Measurements from ENCODE around the gene TMEM198.

The TMEM198 gene

DNA sequence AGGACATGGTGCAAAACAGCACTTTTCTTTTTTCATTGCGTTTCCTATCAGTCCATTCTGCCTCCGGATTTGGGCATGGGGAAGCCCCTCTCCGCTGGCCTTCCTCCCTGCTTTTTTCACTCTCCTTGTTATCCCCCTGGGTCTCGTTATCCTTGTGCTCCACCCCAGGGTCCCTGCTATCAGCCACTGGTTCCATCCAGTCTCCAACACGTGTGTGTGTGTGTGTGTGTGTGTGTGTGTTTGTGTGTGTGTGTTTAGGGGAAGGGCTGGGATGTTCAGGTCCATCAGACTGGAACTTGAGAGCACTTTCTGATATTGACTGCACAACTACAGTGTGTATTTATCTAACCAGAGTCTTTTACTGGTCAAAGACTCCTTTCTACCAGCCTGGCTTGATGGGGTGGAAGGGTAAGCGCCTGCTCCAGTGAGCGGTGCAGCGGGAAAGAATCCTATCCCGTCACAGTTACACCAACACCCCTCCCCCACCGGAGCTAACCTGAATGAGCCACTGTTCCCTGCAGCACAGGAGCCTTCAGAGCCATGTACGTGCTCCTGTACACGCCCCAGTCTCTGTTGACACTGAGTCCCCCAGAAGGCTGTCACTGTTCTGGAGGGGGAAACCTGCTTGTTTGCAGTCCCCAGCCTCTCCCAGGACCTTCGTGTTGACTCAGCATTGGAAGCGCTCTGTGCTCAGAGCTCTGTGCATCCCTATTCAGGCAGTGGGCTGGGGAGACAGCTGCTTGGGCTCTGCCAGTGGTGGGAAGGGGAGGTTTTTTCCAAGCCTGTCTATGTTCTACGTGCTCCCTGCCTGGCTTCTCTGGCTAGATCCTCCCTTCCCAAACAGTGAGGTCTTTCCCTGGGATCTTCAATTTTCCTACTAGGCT is 32.9 kb downstream of the TMEM198 start:
- H3K27ac ChIP-seq (ENCODE audit: low read length) = no peak overlapping the region
- H3K4me3 ChIP-seq (ENCODE audit: low read depth in 1 of 2, low read length in 2 of 2) = no peak overlapping the region
- H3K9me3 ChIP-seq (ENCODE audit: control insufficient read depth in 1 of 2, low read length in 2 of 2) = no peaks in the 10 kb centered on the region
- peaks cover 0 to 4% of the 10 kb centered on the region in 2 donors for H3K4me1 ChIP-seq (ENCODE audit: control insufficient read depth in 1 of 2, insufficient read depth in 2 of 2, low read length in 2 of 2)
- H3K27me3 ChIP-seq (ENCODE audit: low read depth, low read length) = no peaks in the 10 kb centered on the region
- H3K36me3 ChIP-seq (ENCODE audit: control insufficient read depth in 1 of 2, insufficient read depth in 2 of 2, low read length in 2 of 2) = no peaks in the 10 kb centered on the region

DNA sequence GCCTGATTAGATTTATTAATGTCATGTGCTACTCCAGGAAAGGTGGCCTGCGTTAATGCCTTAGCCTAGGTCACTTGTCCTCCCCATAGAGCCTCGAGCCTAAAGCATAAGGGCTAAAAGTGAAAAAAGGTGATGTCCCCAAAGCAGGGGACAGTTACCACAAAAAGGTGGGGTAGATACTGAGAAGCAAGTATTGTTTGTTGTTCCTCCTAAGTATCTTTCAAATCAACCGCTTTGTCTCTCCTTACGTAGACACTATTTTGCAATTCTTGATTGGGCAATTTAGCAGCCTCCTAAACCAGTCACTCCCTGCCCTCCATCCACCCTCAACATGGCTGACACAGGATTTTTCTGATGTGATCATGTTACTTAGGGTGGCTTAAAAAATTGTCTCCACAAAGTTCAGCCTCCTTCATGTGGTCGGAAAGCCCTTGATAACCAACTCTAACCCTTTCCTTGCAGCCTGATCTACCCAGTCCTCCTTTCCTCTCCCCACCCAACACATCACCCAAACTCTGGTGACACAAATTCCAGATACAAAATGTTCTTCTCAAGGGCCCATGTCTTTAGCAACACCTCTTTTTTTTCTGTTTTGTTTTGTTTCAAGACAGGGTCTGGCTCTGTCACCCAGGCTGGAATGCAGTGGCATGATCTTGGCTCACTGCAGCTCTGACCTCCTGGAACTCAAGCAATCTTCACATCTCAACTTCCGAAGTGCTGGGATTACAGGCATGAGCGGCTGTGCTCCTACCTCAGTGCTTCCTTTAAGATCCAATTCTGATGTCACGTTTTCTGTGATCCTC is 35.2 kb downstream of the TMEM198 start:
- Histone ChIP-seq H3K9me3 (ENCODE audit: control insufficient read depth in 1 of 2, low read length in 2 of 2) (no peaks in the 10 kb centered on the region), H3K27ac (ENCODE audit: low read length) (no peak overlapping the region), H3K36me3 (ENCODE audit: control insufficient read depth in 1 of 2, insufficient read depth in 2 of 2, low read length in 2 of 2) (no peaks in the 10 kb centered on the region), H3K4me3 (ENCODE audit: low read depth in 1 of 2, low read length in 2 of 2) (no peak overlapping the region), H3K27me3 (ENCODE audit: low read depth, low read length) (no peaks in the 10 kb centered on the region), H3K4me1 (ENCODE audit: control insufficient read depth in 1 of 2, insufficient read depth in 2 of 2, low read length in 2 of 2) (no peaks in the 10 kb centered on the region)

GRCh38 chr2:219581346-219581745 is 37.5 kb downstream of the TMEM198 start:
- no peak overlapping the region for H3K4me3 ChIP-seq (ENCODE audit: low read depth in 1 of 2, low read length in 2 of 2)
- no peak overlapping the region for H3K27ac ChIP-seq (ENCODE audit: low read length)
- H3K36me3 ChIP-seq (ENCODE audit: control insufficient read depth in 1 of 2, insufficient read depth in 2 of 2, low read length in 2 of 2) = no peaks in the 10 kb centered on the region
- H3K4me1 ChIP-seq (ENCODE audit: control insufficient read depth in 1 of 2, insufficient read depth in 2 of 2, low read length in 2 of 2) = no peaks in the 10 kb centered on the region
- no peaks in the 10 kb centered on the region for H3K9me3 ChIP-seq (ENCODE audit: control insufficient read depth in 1 of 2, low read length in 2 of 2)
- no peaks in the 10 kb centered on the region for H3K27me3 ChIP-seq (ENCODE audit: low read depth, low read length)

DNA sequence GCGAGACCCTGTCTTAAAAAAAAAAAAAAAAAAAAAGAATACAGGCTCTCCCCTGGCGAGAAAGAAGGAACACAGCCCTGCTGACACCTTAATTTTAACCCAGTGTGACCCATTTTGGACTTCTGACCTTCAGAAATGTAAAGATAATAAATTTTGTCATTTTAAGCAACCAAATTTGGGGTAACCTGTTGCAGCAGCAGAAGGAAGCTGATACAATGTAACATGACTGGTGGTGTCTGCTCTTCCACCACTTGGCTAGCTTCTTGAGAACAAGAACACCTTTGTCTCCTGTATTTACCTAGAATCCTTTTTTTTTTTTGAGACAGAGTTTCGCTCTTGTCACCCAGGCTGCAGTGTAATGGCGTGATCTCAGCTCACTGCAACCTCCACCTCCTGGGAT is 47.3 kb downstream of the TMEM198 start:
- no peak overlapping the region for H3K27ac ChIP-seq (ENCODE audit: low read length)
- no peaks in the 10 kb centered on the region for H3K27me3 ChIP-seq (ENCODE audit: low read depth, low read length)
- H3K36me3 ChIP-seq (ENCODE audit: control insufficient read depth in 1 of 2, insufficient read depth in 2 of 2, low read length in 2 of 2) = no peaks in the 10 kb centered on the region
- H3K4me1 ChIP-seq (ENCODE audit: control insufficient read depth in 1 of 2, insufficient read depth in 2 of 2, low read length in 2 of 2) = no peaks in the 10 kb centered on the region
- no peaks in the 10 kb centered on the region for H3K9me3 ChIP-seq (ENCODE audit: control insufficient read depth in 1 of 2, low read length in 2 of 2)
- H3K4me3 ChIP-seq (ENCODE audit: low read depth in 1 of 2, low read length in 2 of 2) = no peak overlapping the region

DNA sequence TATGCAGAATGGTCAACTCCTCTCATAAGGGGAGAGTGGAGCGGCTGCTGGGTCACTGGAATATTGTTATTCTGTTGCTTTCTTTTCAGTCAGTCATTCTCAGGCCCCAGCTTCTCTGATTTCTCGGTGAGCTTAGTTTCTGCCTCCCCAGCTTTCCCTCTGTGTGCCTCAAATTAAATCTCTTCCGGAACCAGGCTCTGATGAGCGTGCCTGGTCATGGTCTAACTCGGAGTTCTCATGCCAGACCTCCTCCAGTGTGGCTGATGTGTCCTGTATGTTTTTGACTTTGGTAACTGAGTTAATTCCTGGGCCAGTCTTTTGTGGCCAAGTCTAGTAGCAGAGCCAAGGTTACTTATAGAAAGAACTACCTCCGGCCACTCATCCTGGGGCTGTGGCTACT is 48.9 kb downstream of the TMEM198 start:
- no peaks in the 10 kb centered on the region for H3K9me3 ChIP-seq (ENCODE audit: control insufficient read depth in 1 of 2, low read length in 2 of 2)
- H3K36me3 ChIP-seq (ENCODE audit: control insufficient read depth in 1 of 2, insufficient read depth in 2 of 2, low read length in 2 of 2) = no peaks in the 10 kb centered on the region
- no peak overlapping the region for H3K4me3 ChIP-seq (ENCODE audit: low read depth in 1 of 2, low read length in 2 of 2)
- H3K27me3 ChIP-seq (ENCODE audit: low read depth, low read length) = no peaks in the 10 kb centered on the region
- no peaks in the 10 kb centered on the region for H3K4me1 ChIP-seq (ENCODE audit: control insufficient read depth in 1 of 2, insufficient read depth in 2 of 2, low read length in 2 of 2)
- no peak overlapping the region for H3K27ac ChIP-seq (ENCODE audit: low read length)

- Histone ChIP-seq H3K9me3 (ENCODE audit: control insufficient read depth in 1 of 2, low read length in 2 of 2) (no peaks in the 10 kb centered on the region), H3K4me1 (ENCODE audit: control insufficient read depth in 1 of 2, insufficient read depth in 2 of 2, low read length in 2 of 2) (peaks cover 0 to under 1% of the 10 kb centered on the region in 2 donors), H3K36me3 (ENCODE audit: control insufficient read depth in 1 of 2, insufficient read depth in 2 of 2, low read length in 2 of 2) (no peaks in the 10 kb centered on the region), H3K27me3 (ENCODE audit: low read depth, low read length) (no peaks in the 10 kb centered on the region), H3K27ac (ENCODE audit: low read length) (no peak overlapping the region), H3K4me3 (ENCODE audit: low read depth in 1 of 2, low read length in 2 of 2) (no peak overlapping the region)
Observed at GRCh38 chr2:219593154-219593553, 49.3 kb downstream of the TMEM198 start.

- H3K4me3 ChIP-seq (ENCODE audit: low read depth in 1 of 2, low read length in 2 of 2) = no peak overlapping the region
- peaks cover 0 to 7% of the 10 kb centered on the region in 2 donors for H3K4me1 ChIP-seq (ENCODE audit: control insufficient read depth in 1 of 2, insufficient read depth in 2 of 2, low read length in 2 of 2)
- no peaks in the 10 kb centered on the region for H3K9me3 ChIP-seq (ENCODE audit: control insufficient read depth in 1 of 2, low read length in 2 of 2)
- no peaks in the 10 kb centered on the region for H3K27me3 ChIP-seq (ENCODE audit: low read depth, low read length)
- H3K36me3 ChIP-seq (ENCODE audit: control insufficient read depth in 1 of 2, insufficient read depth in 2 of 2, low read length in 2 of 2) = no peaks in the 10 kb centered on the region
- H3K27ac ChIP-seq (ENCODE audit: low read length) = no peak overlapping the region
Observed at GRCh38 chr2:219595256-219595655, 51.4 kb downstream of the TMEM198 start.

- H3K27me3 ChIP-seq (ENCODE audit: low read depth, low read length) = no peaks in the 10 kb centered on the region
- peak overlapping the region; percentile 96 for H3K27ac ChIP-seq (ENCODE audit: low read length)
- H3K9me3 ChIP-seq (ENCODE audit: control insufficient read depth in 1 of 2, low read length in 2 of 2) = no peaks in the 10 kb centered on the region
- H3K4me1 ChIP-seq (ENCODE audit: control insufficient read depth in 1 of 2, insufficient read depth in 2 of 2, low read length in 2 of 2) = peaks cover 0 to 7% of the 10 kb centered on the region in 2 donors
- peak overlapping the region; percentile 81 to 92 for H3K4me3 ChIP-seq (ENCODE audit: low read depth in 1 of 2, low read length in 2 of 2)
- H3K36me3 ChIP-seq (ENCODE audit: control insufficient read depth in 1 of 2, insufficient read depth in 2 of 2, low read length in 2 of 2) = peaks cover 10 to 11% of the 10 kb centered on the region in 2 donors
Observed at GRCh38 chr2:219596954-219597551, 53.2 kb downstream of the TMEM198 start.

DNA sequence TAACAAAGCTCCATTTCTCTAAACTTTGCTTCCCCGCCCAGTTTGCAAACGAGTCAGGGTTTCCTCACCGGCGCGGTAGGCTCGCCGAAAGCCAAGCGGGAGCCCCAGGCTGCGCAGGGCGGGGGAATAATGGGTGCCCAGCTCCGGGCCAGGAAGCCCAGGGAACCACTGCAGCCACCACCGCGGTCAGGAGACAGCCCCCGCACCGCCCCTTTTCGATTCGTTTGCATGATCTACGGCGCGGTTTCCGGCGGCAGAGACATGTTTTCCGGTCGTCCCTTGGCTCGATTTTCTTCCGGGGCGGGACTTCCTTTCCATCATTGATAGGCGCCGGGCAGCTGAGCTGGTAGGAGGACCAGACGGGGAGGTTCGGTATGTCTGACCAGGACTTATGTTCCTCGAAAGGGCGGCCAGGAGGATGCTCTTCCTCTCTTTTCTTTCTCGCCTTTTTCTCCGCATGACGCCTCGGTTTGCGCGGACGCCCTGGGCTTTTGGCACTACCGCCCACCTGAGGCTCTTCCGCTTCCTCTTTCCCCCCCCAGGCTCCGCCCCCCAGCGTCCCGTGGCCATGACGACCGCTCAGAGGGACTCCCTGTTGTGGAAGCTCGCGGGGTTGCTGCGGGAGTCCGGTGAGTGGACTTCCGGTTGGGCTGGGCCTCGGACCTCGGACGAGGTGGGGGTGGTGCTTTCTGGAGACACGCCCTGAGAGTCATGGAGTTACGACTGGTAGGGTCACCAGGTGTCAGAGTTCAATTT is 53.9 kb downstream of the TMEM198 start, which contains the start of gene STK11IP:
Gene STK11IP (plus strand): TSS at position 306 of the 756 bp plus-strand sequence. CDS start 263 bp downstream, at position 569.
- Histone ChIP-seq H3K4me1 (ENCODE audit: control insufficient read depth in 1 of 2, insufficient read depth in 2 of 2, low read length in 2 of 2) (peaks cover 0 to 7% of the 10 kb centered on the region in 2 donors), H3K4me3 (ENCODE audit: low read depth in 1 of 2, low read length in 2 of 2) (peak within 1 kb of the TSS; percentile 81 to 92), H3K36me3 (ENCODE audit: control insufficient read depth in 1 of 2, insufficient read depth in 2 of 2, low read length in 2 of 2) (peaks cover 14 to 17% of the 10 kb centered on the region in 2 donors), H3K27ac (ENCODE audit: low read length) (peak within 1 kb of the TSS; percentile 96), H3K9me3 (ENCODE audit: control insufficient read depth in 1 of 2, low read length in 2 of 2) (no peaks in the 10 kb centered on the region), H3K27me3 (ENCODE audit: low read depth, low read length) (no peaks in the 10 kb centered on the region)

DNA sequence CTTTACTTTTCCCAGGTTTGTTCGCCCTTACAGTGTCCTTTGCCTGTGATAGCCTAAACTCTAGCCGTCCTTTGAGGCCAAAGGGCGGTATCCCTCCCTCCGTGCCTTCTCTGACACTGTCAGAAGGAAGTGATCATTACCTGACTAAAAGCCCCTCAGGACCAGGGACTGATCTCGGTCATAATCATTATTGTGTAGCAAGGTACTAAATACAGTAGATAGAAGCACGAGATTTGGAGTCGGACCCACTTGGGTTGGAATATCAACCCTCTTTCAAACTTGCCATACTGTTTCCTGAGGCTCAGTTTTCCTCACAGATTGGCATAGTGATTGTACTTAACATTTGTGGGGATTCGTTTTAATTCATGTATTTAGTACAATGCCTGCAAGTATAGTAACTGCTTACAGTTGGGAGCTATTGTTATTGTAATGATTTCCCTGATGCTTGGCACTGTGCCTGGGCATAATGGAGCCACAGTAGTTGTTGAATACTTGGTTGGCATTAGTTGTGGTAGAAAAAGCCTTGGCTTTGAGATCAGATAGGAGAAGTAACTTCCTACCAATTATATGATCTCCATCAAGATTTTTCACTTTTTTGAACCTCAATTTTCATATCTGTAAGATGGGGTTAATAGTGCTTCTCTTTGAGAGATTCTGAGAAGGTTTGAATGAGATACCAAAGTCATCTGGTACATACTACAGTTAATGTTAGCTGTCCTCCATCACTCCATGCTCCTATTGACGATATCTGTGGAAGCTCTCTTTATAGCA is 54.7 kb downstream of the TMEM198 start:
- H3K4me3 ChIP-seq (ENCODE audit: low read depth in 1 of 2, low read length in 2 of 2) = peak overlapping the region; percentile 81 to 92
- H3K4me1 ChIP-seq (ENCODE audit: control insufficient read depth in 1 of 2, insufficient read depth in 2 of 2, low read length in 2 of 2) = peaks cover 0 to 7% of the 10 kb centered on the region in 2 donors
- H3K27ac ChIP-seq (ENCODE audit: low read length) = peak overlapping the region; percentile 96
- no peaks in the 10 kb centered on the region for H3K9me3 ChIP-seq (ENCODE audit: control insufficient read depth in 1 of 2, low read length in 2 of 2)
- peaks cover 14 to 22% of the 10 kb centered on the region in 2 donors for H3K36me3 ChIP-seq (ENCODE audit: control insufficient read depth in 1 of 2, insufficient read depth in 2 of 2, low read length in 2 of 2)
- H3K27me3 ChIP-seq (ENCODE audit: low read depth, low read length) = no peaks in the 10 kb centered on the region
